ENCODE results near the gene RUVBL2. TPM values are rescaled to one million over a fixed set of nuclear protein-coding genes. Genes with fewer than 3 reads are reported as not detected.

The RUVBL2 gene
- total and polyA plus RNA-seq, 2 donors (not counting 3 experiments of a cell fraction or from before 2014, with no cell fraction given), result 115 to 185 TPM

- H3K27me3 ChIP-seq (ENCODE audit: control insufficient read depth in 2 of 2, insufficient read depth in 2 of 2, low read length in 2 of 2), result peaks cover 0 to 5% of the 10 kb centered on the region in 2 experiments
- DNase-seq (ENCODE audit: low read depth, low spot score) (no peak), FAIRE-seq (no peak)
- no peak overlapping the region for H3K27ac ChIP-seq (ENCODE audit: insufficient read depth, low read depth, low read length)
- CTCF ChIA-PET, result interaction anchor here (1.4 kb wide), 1 partner anchor 21 kb away, joined by 4 read pairs; no protein-coding TSS in a partner anchor
- intact Hi-C loops (cut with micrococcal nuclease), result no loop called here
- TF ChIP-seq POLR2A (IDR thresholded peaks at IDR 0.05; ENCODE audit: low read depth, low read length), result no peak
- no peak for TF ChIP-seq CTCF (IDR thresholded peaks at IDR 0.05; ENCODE audit: extremely low read depth in 1 of 2, insufficient read depth in 1 of 2, low read depth in 1 of 2, low read length in 2 of 2)
- no peak for TF ChIP-seq MAX (IDR thresholded peaks at IDR 0.05; ENCODE audit: insufficient read depth, insufficient read length)
- TF ChIP-seq JUN (IDR thresholded peaks at IDR 0.05; ENCODE audit: borderline replicate concordance, insufficient read depth, insufficient read length, low read depth), result no peak
- no peak for TF ChIP-seq FOS (IDR thresholded peaks at IDR 0.05; ENCODE audit: borderline replicate concordance, insufficient read depth, low read length)
- TF ChIP-seq POLR2AphosphoS5 (IDR thresholded peaks at IDR 0.05; ENCODE audit: insufficient read depth, low read depth, low read length), result no peak
- no peak for TF ChIP-seq MYC (IDR thresholded peaks at IDR 0.05; ENCODE audit: low read depth, low read length)
- no peak overlapping the region for H3K4me2 ChIP-seq (ENCODE audit: insufficient read depth, low read length)
- H3K9me3 ChIP-seq (replicated peaks; ENCODE audit: control insufficient read depth, insufficient read depth, low read length), result no peaks in the 10 kb centered on the region
- H3K79me2 ChIP-seq (ENCODE audit: control insufficient read depth, insufficient read depth, low read length), result no peaks in the 10 kb centered on the region
- H3K9me1 ChIP-seq (replicated peaks; ENCODE audit: control insufficient read depth, extremely low read depth, insufficient read depth, low read length), result no peaks in the 10 kb centered on the region
- no peaks in the 10 kb centered on the region for H4K20me1 ChIP-seq (replicated peaks; ENCODE audit: control insufficient read depth, extremely low read depth, insufficient read depth, low read length)
- no TSS peak for BruUV-seq (replicated peaks)
- dilution Hi-C loops (cut with MboI; ENCODE audit: extremely low pct_ligation_motif_present, low sequenced_read_pairs), result no loop called here
- H3K36me3 ChIP-seq (ENCODE audit: control insufficient read depth in 2 of 2, extremely low read depth in 1 of 2, insufficient read depth in 2 of 2, low read length in 2 of 2), result peaks cover 0 to 2% of the 10 kb centered on the region in 2 experiments
- POLR2A ChIA-PET, result no interaction called here
- H3K4me3 ChIP-seq (replicated peaks in 1 of 3; ENCODE audit: insufficient read depth in 1 of 3, low read depth in 1 of 3, low read length in 3 of 3), result no peak overlapping the region
- no peak overlapping the region for H2AFZ ChIP-seq (ENCODE audit: low read depth, low read length)
- no peak overlapping the region for H3K9ac ChIP-seq (replicated peaks; ENCODE audit: extremely low read depth, insufficient read depth, low read length)
- H3K4me1 ChIP-seq (ENCODE audit: control insufficient read depth, extremely low read depth, insufficient read depth, low read length), result peaks cover 10% of the 10 kb centered on the region
Observed at GRCh38 chr19:49020931-49021895, 27.5 kb downstream of the RUVBL2 start.
